B cell (primary cell): ENCODE data around the gene BAZ2B. TPM values are rescaled to one million over a fixed set of nuclear protein-coding genes. Genes with fewer than 3 reads are reported as not detected.

ENCODE experiments used
- ATAC-seq: fragments of 200-7000 bp; cut with Tn5 transposase; one replicate; pipeline ENCODE4 v1.10.0; 2021; ENCODE audit warnings: low read depth, mild to moderate bottlenecking, moderate number of reproducible peaks, moderate library complexity
- CTCF ChIA-PET: fragments of 350-600 bp; sonication (Branson Sonifier 250); formaldehyde crosslinking; loops from one replicate; lab custom pipeline; 2021; ENCODE audit warnings: antibody characterized with exemption, inconsistent platforms; lab: Charles Lee
- POLR2A ChIA-PET: fragments of 350-600 bp; sonication (Branson Sonifier 250); formaldehyde crosslinking; loops from one replicate; lab custom pipeline; 2021; ENCODE audit warnings: antibody characterized with exemption; lab: Charles Lee
- DNase-seq: peaks from one replicate; pipeline ENCODE4 v3.0.0; 2013
- H2AFZ ChIP-seq: 2 replicates; pipeline ENCODE4 v1.6.1; 2012; ENCODE audit warnings: mild to moderate bottlenecking, low read depth, low read length; ENCODE audit not compliant: insufficient read depth, poor library complexity, severe bottlenecking
- H3K27ac ChIP-seq, 2 donors: 1 replicate in 1 of 2; 2 replicates in 1 of 2; pipeline ENCODE4 v1.5.1; 2012 to 2013; ENCODE audit warnings: low read length in 2 of 2, mild to moderate bottlenecking in 2 of 2, moderate library complexity in 1 of 2
- H3K27me3 ChIP-seq, 4 experiments: fragments of 200-600 bp in 1 of 4; sonication (generic) in 1 of 4; replicated peaks in 1 of 4; 1 replicate in 2 of 4; 2 replicates in 2 of 4; pipeline versions ENCODE4 v1.6.1 to v1.7.0; 2013 to 2016; ENCODE audit warnings: low read length in 3 of 4, mild to moderate bottlenecking in 2 of 4, mixed read lengths in 1 of 4, moderate library complexity in 1 of 4; ENCODE audit not compliant: insufficient read depth in 4 of 4, control insufficient read depth in 3 of 4; ENCODE audit errors: control extremely low read depth in 1 of 4
- H3K36me3 ChIP-seq, 2 experiments: replicated peaks in 1 of 2; 1 replicate in 1 of 2; 2 replicates in 1 of 2; pipeline versions ENCODE4 v1.6.1 to v1.7.1; 2013; ENCODE audit warnings: low read length in 1 of 2; ENCODE audit not compliant: insufficient read depth in 2 of 2, control insufficient read depth in 1 of 2; ENCODE audit errors: control extremely low read depth in 1 of 2, extremely low read depth in 1 of 2
- H3K4me1 ChIP-seq, 2 donors: fragments of 200-600 bp in 1 of 2; sonication (generic) in 1 of 2; 1 replicate in 1 of 2; 2 replicates in 1 of 2; pipeline versions ENCODE4 v1.5.1 to v1.6.1; 2013 to 2017; ENCODE audit warnings: low read length in 2 of 2; ENCODE audit not compliant: control insufficient read depth in 2 of 2, insufficient read depth in 2 of 2
- H3K4me2 ChIP-seq: replicated peaks from 2 replicates; pipeline ENCODE3; 2012; ENCODE audit warnings: mild to moderate bottlenecking, low read depth, low read length; ENCODE audit not compliant: poor library complexity, severe bottlenecking
- H3K4me3 ChIP-seq, 5 experiments: fragments of 200-600 bp in 1 of 5; sonication (generic) in 1 of 5; 1 replicate in 3 of 5; 2 replicates in 2 of 5; pipeline versions ENCODE4 v1.5.1 to v1.7.0; 2011 to 2016; ENCODE audit warnings: low read length in 4 of 5, mild to moderate bottlenecking in 4 of 5, low read depth in 2 of 5, control low read depth in 1 of 5, moderate library complexity in 1 of 5; ENCODE audit not compliant: insufficient read depth in 1 of 5; ENCODE audit errors: control extremely low read depth in 1 of 5, extremely low read depth in 1 of 5
- H3K79me2 ChIP-seq: fragments of 200-600 bp; sonication (generic); one replicate; pipeline ENCODE4 v1.6.0; 2016; ENCODE audit warnings: low read length; ENCODE audit not compliant: control insufficient read depth, insufficient read depth
- H3K9ac ChIP-seq: fragments of 200-600 bp; sonication (generic); 2 replicates; pipeline ENCODE4 v1.6.1; 2017; ENCODE audit warnings: mild to moderate bottlenecking, low read length, moderate library complexity
- H3K9me3 ChIP-seq, 3 donors: one replicate each; pipeline versions ENCODE4 v1.6.1 to v1.7.1; 2013; ENCODE audit warnings: low read length in 2 of 3; ENCODE audit not compliant: control insufficient read depth in 2 of 3, insufficient read depth in 1 of 3; ENCODE audit errors: control extremely low read depth in 1 of 3
- H4K20me1 ChIP-seq: 2 replicates; pipeline ENCODE4 v1.6.0; 2012; ENCODE audit warnings: mild to moderate bottlenecking, low read length; ENCODE audit not compliant: insufficient read depth, control insufficient read depth, poor library complexity, severe bottlenecking
- H3K27ac Mint-ChIP-seq: one replicate; pipeline ENCODE4 v1.8.0; 2021; ENCODE audit warnings: mixed read lengths
- H3K27me3 Mint-ChIP-seq: one replicate; pipeline ENCODE4 v1.8.0; 2021; ENCODE audit warnings: mixed read lengths
- H3K4me1 Mint-ChIP-seq: one replicate; pipeline ENCODE4 v1.8.0; 2021; ENCODE audit warnings: mixed read lengths
- H3K4me3 Mint-ChIP-seq: one replicate; pipeline ENCODE4 v1.8.0; 2021; ENCODE audit warnings: mixed read lengths
- H3K9me3 Mint-ChIP-seq: one replicate; pipeline ENCODE4 v1.8.0; 2022; ENCODE audit warnings: mixed read lengths; ENCODE audit not compliant: insufficient read depth
- EZH2 ChIP-seq: IDR thresholded peaks from 2 replicates; pipeline ENCODE4 v1.6.1; 2012; ENCODE audit warnings: borderline replicate concordance, low read depth, mild to moderate bottlenecking, moderate library complexity, low read length; ENCODE audit not compliant: insufficient read depth, poor library complexity, severe bottlenecking
- whole genome bisulfite sequencing: methylation state at CpG from one replicate; pipeline ENCODE4 v1.1.5; 2013; ENCODE audit warnings: missing lambda C conversion rate; ENCODE audit not compliant: insufficient coverage; 5-methylcytosine and 5-hydroxymethylcytosine counted together
- intact Hi-C: fragments of 100-400 bp; cut with micrococcal nuclease; formaldehyde crosslinking; loops from one replicate; pipeline ENCODE4 v1.10.0; 2022
- polyA plus RNA-seq: library from polyadenylated mRNA; depleted of rRNA; stranded (reverse); fragments of >200 nt; gene quantifications from 2 replicates; pipeline ENCODE4 v1.2.3, GENCODE V29; 2012
- total RNA-seq, 2 donors: library from RNA; stranded (reverse); fragments of 120-200 nt in 1 of 2; gene quantifications; 1 replicate in 1 of 2; 2 replicates in 1 of 2; pipeline versions ENCODE4 v1.2.3 to v1.2.4, GENCODE V29; 2013 to 2022
- TF ChIP-seq, protein P1 (sequence below): fragments of 200-600 bp; IDR thresholded peaks from one replicate; pipeline ENCODE4 v1.8.0; 2022; ENCODE audit warnings: antibody characterized with exemption, mild to moderate bottlenecking

The BAZ2B gene
- total and polyA plus RNA-seq, 2 donors (not counting 1 experiment from before 2014, with no cell fraction given), result 8.6 to 42.3 TPM

GRCh38 chr2:159551806-159552205, 64.5 kb downstream of the BAZ2B start:
- no peaks in the 10 kb centered on the region for H4K20me1 ChIP-seq
- H2AFZ ChIP-seq, result no peak overlapping the region
- ChIA-PET CTCF (no interaction called here), POLR2A (no interaction called here)
- peaks cover 3% of the 10 kb centered on the region for H3K4me1 Mint-ChIP-seq
- no peaks in the 10 kb centered on the region for H3K27me3 ChIP-seq
- no peaks in the 10 kb centered on the region for H3K4me1 ChIP-seq
- no peaks in the 10 kb centered on the region for H3K27me3 Mint-ChIP-seq
- DNase-seq, result no peak
- ATAC-seq, result no peak
- no peak overlapping the region for H3K4me2 ChIP-seq
- H3K79me2 ChIP-seq, result no peaks in the 10 kb centered on the region
- WGBS, result no CpG with 5 or more reads among the region's 1 CpG
- intact Hi-C loops, result no loop called here
- H3K27ac ChIP-seq, result no peak overlapping the region
- no peaks in the 10 kb centered on the region for H3K36me3 ChIP-seq
- no peak overlapping the region for H3K27ac Mint-ChIP-seq
- TF ChIP-seq, protein P1, sequence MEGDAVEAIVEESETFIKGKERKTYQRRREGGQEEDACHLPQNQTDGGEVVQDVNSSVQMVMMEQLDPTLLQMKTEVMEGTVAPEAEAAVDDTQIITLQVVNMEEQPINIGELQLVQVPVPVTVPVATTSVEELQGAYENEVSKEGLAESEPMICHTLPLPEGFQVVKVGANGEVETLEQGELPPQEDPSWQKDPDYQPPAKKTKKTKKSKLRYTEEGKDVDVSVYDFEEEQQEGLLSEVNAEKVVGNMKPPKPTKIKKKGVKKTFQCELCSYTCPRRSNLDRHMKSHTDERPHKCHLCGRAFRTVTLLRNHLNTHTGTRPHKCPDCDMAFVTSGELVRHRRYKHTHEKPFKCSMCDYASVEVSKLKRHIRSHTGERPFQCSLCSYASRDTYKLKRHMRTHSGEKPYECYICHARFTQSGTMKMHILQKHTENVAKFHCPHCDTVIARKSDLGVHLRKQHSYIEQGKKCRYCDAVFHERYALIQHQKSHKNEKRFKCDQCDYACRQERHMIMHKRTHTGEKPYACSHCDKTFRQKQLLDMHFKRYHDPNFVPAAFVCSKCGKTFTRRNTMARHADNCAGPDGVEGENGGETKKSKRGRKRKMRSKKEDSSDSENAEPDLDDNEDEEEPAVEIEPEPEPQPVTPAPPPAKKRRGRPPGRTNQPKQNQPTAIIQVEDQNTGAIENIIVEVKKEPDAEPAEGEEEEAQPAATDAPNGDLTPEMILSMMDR, result no peak
- TF ChIP-seq EZH2, result no peak
- no peak overlapping the region for H3K4me3 ChIP-seq
- no peak overlapping the region for H3K4me3 Mint-ChIP-seq
- no peaks in the 10 kb centered on the region for H3K9me3 Mint-ChIP-seq
- no peaks in the 10 kb centered on the region for H3K9me3 ChIP-seq
- H3K9ac ChIP-seq, result no peak overlapping the region

DNA sequence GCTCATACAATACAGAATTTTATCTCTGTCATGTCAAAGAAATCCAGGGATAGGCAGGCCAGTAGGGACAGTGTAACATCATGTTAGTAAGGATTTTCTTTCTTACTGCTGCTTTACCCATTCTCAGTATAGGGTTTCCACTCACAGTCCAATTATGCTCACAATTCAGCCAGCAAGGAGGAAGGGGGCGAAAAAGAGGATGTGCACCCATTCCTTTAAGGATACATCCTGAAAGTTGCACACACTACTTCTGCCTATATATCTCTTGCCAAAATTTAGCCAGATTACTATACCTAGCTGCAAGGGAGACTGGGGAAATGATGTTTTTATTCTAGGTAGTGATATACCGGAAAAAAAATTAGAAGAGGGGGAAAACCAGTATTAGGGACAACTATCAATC, 66.1 kb downstream of the BAZ2B start:
- Histone ChIP-seq H4K20me1 (no peaks in the 10 kb centered on the region), H3K4me2 (no peak overlapping the region), H3K36me3 (no peaks in the 10 kb centered on the region), H3K79me2 (no peaks in the 10 kb centered on the region), H3K4me3 (no peak overlapping the region), H3K9me3 (no peaks in the 10 kb centered on the region), H2AFZ (no peak overlapping the region), H3K27ac (no peak overlapping the region), H3K4me1 (no peaks in the 10 kb centered on the region), H3K9ac (no peak overlapping the region), H3K27me3 (no peaks in the 10 kb centered on the region)
- no peaks in the 10 kb centered on the region for H3K9me3 Mint-ChIP-seq
- no peak overlapping the region for H3K27ac Mint-ChIP-seq
- no peaks in the 10 kb centered on the region for H3K27me3 Mint-ChIP-seq
- ChIA-PET CTCF (no interaction called here), POLR2A (no interaction called here)
- intact Hi-C loops, result no loop called here
- no CpG with 5 or more reads among the region's 2 CpGs for WGBS
- DNase-seq, result no peak
- H3K4me3 Mint-ChIP-seq, result no peak overlapping the region
- H3K4me1 Mint-ChIP-seq, result peaks cover 3% of the 10 kb centered on the region
- TF ChIP-seq, protein P1, result no peak
- no peak for TF ChIP-seq EZH2
- ATAC-seq, result no peak
